TTC549 (cell line): ENCODE data around the gene MS4A8.

Source experiments
- FAIRE-seq: peaks from 2 replicates; lab custom pipeline; 2012; peaks lifted over from hg19 to GRCh38; lab: Jason Lieb, UNC

The MS4A8 gene

DNA sequence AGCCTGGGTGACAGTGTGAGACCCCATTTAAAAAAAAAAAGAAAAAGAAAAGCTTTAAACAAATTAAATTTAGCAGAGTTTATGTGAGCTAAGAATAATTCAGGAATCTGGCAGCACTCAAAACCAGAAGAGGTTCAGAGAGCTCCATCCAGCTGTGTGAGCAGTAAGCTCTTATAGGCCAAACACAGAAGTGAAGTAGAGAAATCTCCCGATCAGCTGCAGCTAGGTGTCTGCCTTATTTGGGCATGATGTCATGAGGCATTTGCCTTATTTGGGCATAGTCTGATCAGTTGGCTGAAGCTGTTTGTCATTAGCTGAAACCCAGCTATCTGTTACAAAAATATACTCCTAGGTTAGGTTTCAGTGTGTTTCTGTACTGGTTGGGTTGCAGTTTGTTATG, 65.5 kb downstream of the MS4A8 start:
- FAIRE-seq = no peak

DNA sequence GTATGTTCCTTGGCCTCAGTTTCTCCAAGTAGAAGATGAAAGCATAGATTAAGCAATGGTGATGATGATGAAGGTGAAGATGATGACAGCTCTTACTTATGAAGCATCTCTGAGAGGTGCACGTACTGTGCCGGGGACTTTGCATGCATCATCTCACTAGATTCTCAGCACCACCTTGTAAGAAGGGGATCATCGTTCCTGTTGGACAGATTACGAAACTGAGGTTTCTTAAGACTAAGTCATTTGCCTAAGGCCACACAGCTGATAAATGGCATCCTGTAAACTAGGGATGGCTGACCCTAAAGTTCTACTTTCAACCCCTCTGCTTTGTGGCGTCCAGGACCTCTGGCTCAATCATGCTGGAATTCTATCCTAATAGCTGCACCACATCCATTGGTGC, 65.9 kb downstream of the MS4A8 start:
- FAIRE-seq = no peak
